GM21723 (cell line): Measurements from ENCODE around the gene EEPD1.
A peak's percentile ranks its signal among the peaks of the same experiment; 100 is the strongest.
"Not testable (repeated sequence)": the region's sequence is repeated elsewhere in the genome, so short reads cannot be mapped to it uniquely, and the experiment has no call there.

Experiments used
- ATAC-seq: cut with Tn5 transposase; IDR thresholded peaks from one replicate; pipeline ENCODE4 v1.9.1; 2021; ENCODE audit warnings: mild to moderate bottlenecking, moderate library complexity; ENCODE audit not compliant: unreplicated experiment

EEPD1 gene

GRCh38 chr7:36152756-36153570, at the start of gene EEPD1:
Gene EEPD1 (plus strand): TSS chr7:36153254. CDS start chr7:36154325, 1,071 bp downstream.
- ATAC-seq = peak; percentile 97

GRCh38 chr7:36103837-36104561, 49.1 kb upstream of the EEPD1 start:
- ATAC-seq = no peak

GRCh38 chr7:36106972-36107908, 45.8 kb upstream of the EEPD1 start:
- ATAC-seq = not testable (repeated sequence)

- ATAC-seq = no peak
Measured at GRCh38 chr7:36107926-36108631, 45.0 kb upstream of the EEPD1 start.

GRCh38 chr7:36109013-36109627, 43.9 kb upstream of the EEPD1 start:
- ATAC-seq = no peak

- ATAC-seq = no peak
Measured at GRCh38 chr7:36110584-36110983, 42.5 kb upstream of the EEPD1 start.

GRCh38 chr7:36112969-36113368, 40.1 kb upstream of the EEPD1 start:
- ATAC-seq = no peak

GRCh38 chr7:36114355-36114754, 38.7 kb upstream of the EEPD1 start:
- no peak for ATAC-seq

- peak; percentile 100 for ATAC-seq
Measured at GRCh38 chr7:36115448-36116321, 37.4 kb upstream of the EEPD1 start.

- no peak for ATAC-seq
Measured at GRCh38 chr7:36116347-36117202, 36.5 kb upstream of the EEPD1 start.

GRCh38 chr7:36117203-36117840, 35.7 kb upstream of the EEPD1 start:
- ATAC-seq = no peak

- ATAC-seq = no peak
Measured at GRCh38 chr7:36118344-36118743, 34.7 kb upstream of the EEPD1 start.

GRCh38 chr7:36119005-36119706, 33.9 kb upstream of the EEPD1 start:
- ATAC-seq = no peak

- not testable (repeated sequence) for ATAC-seq
Measured at GRCh38 chr7:36119983-36120646, 32.9 kb upstream of the EEPD1 start.

- ATAC-seq = not testable (repeated sequence)
Measured at GRCh38 chr7:36125630-36126029, 27.4 kb upstream of the EEPD1 start.

GRCh38 chr7:36127075-36127740, 25.8 kb upstream of the EEPD1 start:
- no peak for ATAC-seq
